Fibroblast of skin of back (primary cell): ENCODE results near the gene GNAS-AS1.

Source experiments
- DNase-seq: peaks from one replicate; pipeline ENCODE4 v3.0.0-alpha.2; 2013

Gene GNAS-AS1

DNA sequence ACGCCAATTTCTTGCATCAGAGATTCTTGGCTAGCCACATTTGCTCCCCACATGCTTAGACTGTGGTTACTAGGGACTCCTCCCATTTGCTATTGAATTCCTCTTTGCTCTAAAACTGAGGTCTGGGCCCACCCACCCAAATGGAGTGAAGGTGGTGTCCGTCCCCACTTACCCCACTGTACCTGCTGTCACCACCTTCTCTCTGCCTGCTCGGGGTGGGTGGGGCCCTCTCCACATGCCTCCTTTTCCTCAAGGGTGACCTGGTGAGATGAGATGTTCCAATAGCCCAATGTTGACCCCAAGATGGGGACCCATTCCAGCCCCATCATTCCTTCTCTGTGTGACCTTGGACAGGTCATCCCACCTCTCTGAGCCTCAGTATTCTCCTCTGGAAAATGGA lies 74.6 kb downstream of the GNAS-AS1 start:
- DNase-seq = no peak

GRCh38 chr20:58775371-58775770 lies 75.3 kb downstream of the GNAS-AS1 start:
- no peak for DNase-seq

GRCh38 chr20:58774667-58775263 lies 75.9 kb downstream of the GNAS-AS1 start:
- no peak for DNase-seq

GRCh38 chr20:58774214-58774613 lies 76.5 kb downstream of the GNAS-AS1 start:
- no peak for DNase-seq

DNA sequence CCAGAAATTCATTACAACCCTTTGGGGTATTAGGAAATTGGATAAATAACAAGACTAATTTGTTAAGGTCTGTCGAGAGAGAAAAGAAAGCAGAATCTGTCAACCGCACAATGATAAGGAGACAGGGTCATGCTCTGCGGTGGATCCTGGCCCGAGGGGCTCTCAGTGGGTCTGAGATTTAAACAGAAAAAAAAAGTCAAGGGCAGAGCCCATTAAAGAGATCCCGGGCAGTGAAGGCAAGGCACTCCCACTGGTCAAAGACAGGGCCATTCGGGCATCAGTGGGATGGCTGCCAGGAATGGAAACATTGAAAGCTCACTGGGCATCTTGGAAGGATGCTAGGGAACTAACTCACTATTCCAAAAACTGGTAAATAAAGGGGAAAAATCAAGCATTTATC lies 77.9 kb downstream of the GNAS-AS1 start:
- no peak for DNase-seq
